ENCODE data around the gene UGT1A3.

GRCh38 chr2:233728723-233729301 lies at the start of gene UGT1A3:
- TF ChIP-seq CTCF (IDR thresholded peaks at IDR 0.05), result no peak
- TF ChIP-seq POLR2A (IDR thresholded peaks at IDR 0.05), result no peak
- no peak for TF ChIP-seq POLR2AphosphoS5 (IDR thresholded peaks at IDR 0.05)
- no peak for TF ChIP-seq EP300 (IDR thresholded peaks at IDR 0.05)
